Effector memory CD8-positive, alpha-beta T cell (primary cell): ENCODE data around the gene MYBPC3.
"Not testable (repeated sequence)": the region's sequence is repeated elsewhere in the genome, so short reads cannot be mapped to it uniquely, and the experiment has no call there.

ENCODE experiments used
- ATAC-seq: fragments of 150-1000 bp; cut with Tn5 transposase; replicated peaks from 2 replicates; pipeline ENCODE4 v1.10.0; 2021; ENCODE audit warnings: mild to moderate bottlenecking, moderate library complexity
- DNase-seq, 3 experiments: peaks; one replicate each; pipeline ENCODE4 v3.0.0; 2021
- H3K27ac Mint-ChIP-seq, 2 donors: one replicate each; pipeline ENCODE4 v1.8.0; 2022; ENCODE audit warnings: mild to moderate bottlenecking in 2 of 2, mixed read lengths in 2 of 2, moderate library complexity in 2 of 2
- H3K27me3 Mint-ChIP-seq, 2 donors: one replicate each; pipeline ENCODE4 v1.8.0; 2022; ENCODE audit warnings: mixed read lengths in 2 of 2
- H3K36me3 Mint-ChIP-seq: one replicate; pipeline ENCODE4 v1.8.0; 2022; ENCODE audit warnings: mild to moderate bottlenecking, moderate library complexity, mixed read lengths; ENCODE audit not compliant: insufficient read depth
- H3K4me1 Mint-ChIP-seq, 2 donors: one replicate each; pipeline ENCODE4 v1.8.0; 2022; ENCODE audit warnings: low read depth in 2 of 2, mixed read lengths in 2 of 2
- H3K4me3 Mint-ChIP-seq, 2 donors: one replicate each; pipeline ENCODE4 v1.8.0; 2022; ENCODE audit warnings: mild to moderate bottlenecking in 2 of 2, mixed read lengths in 2 of 2, moderate library complexity in 2 of 2
- H3K9me3 Mint-ChIP-seq, 2 donors: one replicate each; pipeline ENCODE4 v1.8.0; 2022; ENCODE audit warnings: mixed read lengths in 2 of 2

Gene MYBPC3

DNA sequence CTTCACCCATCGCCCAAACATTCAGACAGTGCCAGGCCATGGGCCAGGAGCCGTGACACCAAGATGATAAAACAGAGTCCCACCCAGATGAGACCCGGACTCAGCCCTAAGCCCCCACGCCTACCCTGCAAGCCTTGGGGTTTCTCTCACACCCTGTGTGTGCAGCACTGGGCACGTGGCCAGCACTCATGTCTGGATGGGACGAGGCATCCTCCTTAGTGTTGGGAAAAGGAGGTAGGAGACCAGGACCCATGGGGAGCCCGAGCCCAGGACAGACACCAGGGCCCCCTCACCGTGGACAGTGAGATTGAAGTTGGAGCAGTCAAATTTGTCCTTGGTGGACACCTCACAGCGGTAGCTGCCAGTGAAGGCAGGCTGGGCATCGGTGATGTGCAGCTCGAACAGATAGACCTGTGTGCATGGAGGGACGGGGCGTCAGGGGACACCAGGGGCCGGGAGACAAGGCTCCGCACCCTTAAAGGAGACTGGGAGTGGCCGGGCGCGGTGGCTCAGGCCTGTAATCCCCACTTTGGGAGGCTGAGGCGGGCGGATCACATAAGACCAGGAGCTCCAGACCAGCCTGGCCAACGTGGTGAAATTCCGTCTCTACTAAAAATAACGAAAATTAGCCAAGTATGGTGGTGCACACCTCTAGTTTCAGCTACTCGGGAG, 4.2 kb downstream of the MYBPC3 start:
- H3K27me3 Mint-ChIP-seq = peaks cover 0 to 5% of the 10 kb centered on the region in 2 donors
- no peak for DNase-seq
- H3K9me3 Mint-ChIP-seq = no peaks in the 10 kb centered on the region
- H3K4me3 Mint-ChIP-seq = no peak overlapping the region
- no peak overlapping the region for H3K27ac Mint-ChIP-seq
- ATAC-seq = no peak
- peaks cover 0 to 5% of the 10 kb centered on the region in 2 donors for H3K4me1 Mint-ChIP-seq
- H3K36me3 Mint-ChIP-seq = peaks cover 3% of the 10 kb centered on the region

- Mint-ChIP-seq H3K27ac (no peak overlapping the region), H3K4me3 (no peak overlapping the region), H3K36me3 (peaks cover 3% of the 10 kb centered on the region), H3K4me1 (peaks cover 0 to 5% of the 10 kb centered on the region in 2 donors), H3K9me3 (no peaks in the 10 kb centered on the region), H3K27me3 (no peaks in the 10 kb centered on the region)
- DNase-seq (no peak), ATAC-seq (no peak)
Observed at GRCh38 chr11:47347137-47347536, 5.4 kb downstream of the MYBPC3 start.

GRCh38 chr11:47345890-47346563, 6.5 kb downstream of the MYBPC3 start:
- Mint-ChIP-seq H3K4me1 (peaks cover 0 to 5% of the 10 kb centered on the region in 2 donors), H3K9me3 (no peaks in the 10 kb centered on the region), H3K36me3 (peaks cover 3% of the 10 kb centered on the region), H3K27ac (no peak overlapping the region), H3K27me3 (no peaks in the 10 kb centered on the region), H3K4me3 (no peak overlapping the region)
- DNase-seq (no peak), ATAC-seq (no peak)

DNA sequence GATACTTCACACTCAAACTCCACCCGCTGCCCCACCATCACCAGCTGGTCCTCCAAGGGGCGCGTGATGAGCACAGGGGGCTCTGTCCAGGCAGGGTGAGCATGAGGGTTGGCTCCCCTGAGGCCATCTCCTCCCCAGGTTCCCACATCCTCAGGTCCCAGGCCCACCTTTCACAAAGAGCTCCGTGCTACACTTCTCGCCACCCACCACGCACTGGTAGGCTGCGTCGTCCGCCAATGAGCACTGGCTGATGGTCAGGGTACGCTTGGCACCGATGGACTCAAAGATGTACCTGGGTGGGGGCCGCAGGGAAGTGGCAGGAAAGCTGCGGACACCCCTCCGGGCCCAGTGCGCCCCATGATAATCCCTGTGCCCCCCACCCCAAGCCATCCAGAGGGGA, 9.6 kb downstream of the MYBPC3 start:
- no peaks in the 10 kb centered on the region for H3K27me3 Mint-ChIP-seq
- ATAC-seq (no peak), DNase-seq (no peak)
- H3K9me3 Mint-ChIP-seq = no peaks in the 10 kb centered on the region
- no peak overlapping the region for H3K4me3 Mint-ChIP-seq
- H3K36me3 Mint-ChIP-seq = peaks cover 3% of the 10 kb centered on the region
- no peaks in the 10 kb centered on the region for H3K4me1 Mint-ChIP-seq
- H3K27ac Mint-ChIP-seq = no peak overlapping the region

DNA sequence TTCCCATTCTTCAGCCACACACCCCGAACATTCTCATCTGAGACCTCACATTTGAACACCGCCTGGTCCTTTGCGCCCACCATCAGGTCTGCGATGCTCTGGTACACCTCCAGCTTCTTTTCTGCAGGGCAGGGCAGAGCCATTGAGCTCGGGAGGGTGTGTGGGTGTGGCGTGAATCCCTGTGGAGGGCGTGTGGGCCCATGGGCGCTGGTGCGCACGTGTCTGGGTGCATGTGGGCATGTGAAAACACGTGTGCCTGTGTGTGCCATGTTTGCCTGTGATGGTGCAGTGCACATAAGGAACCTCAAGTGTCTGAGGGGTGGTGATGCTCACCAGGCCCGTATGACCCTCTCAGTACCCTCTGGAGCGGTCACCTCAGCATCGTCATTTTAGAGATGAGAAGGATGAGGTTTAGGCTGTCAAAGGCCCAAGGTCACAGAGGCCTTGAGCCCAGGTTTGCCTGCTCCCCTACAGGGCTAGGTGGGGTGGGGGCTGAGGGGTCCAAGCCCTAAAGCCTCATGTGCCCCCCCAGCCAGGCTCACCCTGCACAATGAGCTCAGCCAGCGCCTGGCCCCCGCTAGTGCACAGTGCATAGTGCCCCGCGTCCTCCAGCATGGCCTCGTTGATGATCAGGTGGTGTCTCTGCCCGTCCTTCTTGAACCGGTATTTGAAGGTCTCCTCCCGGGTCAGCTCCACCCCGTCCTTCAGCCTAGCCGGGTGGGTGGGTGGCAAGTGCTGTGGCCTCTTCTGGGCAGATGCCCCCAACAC, 10.3 kb downstream of the MYBPC3 start:
- Mint-ChIP-seq H3K4me1 (no peaks in the 10 kb centered on the region), H3K27ac (no peak overlapping the region), H3K4me3 (no peak overlapping the region), H3K9me3 (no peaks in the 10 kb centered on the region), H3K36me3 (peaks cover 6% of the 10 kb centered on the region), H3K27me3 (no peaks in the 10 kb centered on the region)
- DNase-seq (no peak), ATAC-seq (no peak)

- Mint-ChIP-seq H3K9me3 (no peaks in the 10 kb centered on the region), H3K27ac (no peak overlapping the region), H3K36me3 (peaks cover 6% of the 10 kb centered on the region), H3K27me3 (no peaks in the 10 kb centered on the region), H3K4me3 (no peak overlapping the region), H3K4me1 (no peaks in the 10 kb centered on the region)
- DNase-seq = no peak
- ATAC-seq = no peak
Observed at GRCh38 chr11:47340980-47341775, 11.3 kb downstream of the MYBPC3 start.

- DNase-seq (no peak), ATAC-seq (no peak)
- Mint-ChIP-seq H3K27ac (no peak overlapping the region), H3K27me3 (no peaks in the 10 kb centered on the region), H3K4me3 (no peak overlapping the region), H3K4me1 (no peaks in the 10 kb centered on the region), H3K9me3 (no peaks in the 10 kb centered on the region), H3K36me3 (peaks cover 6% of the 10 kb centered on the region)
Observed at GRCh38 chr11:47340010-47340409, 12.5 kb downstream of the MYBPC3 start.

GRCh38 chr11:47338396-47339241, 13.9 kb downstream of the MYBPC3 start:
- H3K36me3 Mint-ChIP-seq = peaks cover 3% of the 10 kb centered on the region
- H3K27ac Mint-ChIP-seq = peak overlapping the region in 1 of 2 donors; percentile 45
- no peak for DNase-seq
- no peak for ATAC-seq
- no peaks in the 10 kb centered on the region for H3K27me3 Mint-ChIP-seq
- no peaks in the 10 kb centered on the region for H3K4me1 Mint-ChIP-seq
- no peak overlapping the region for H3K4me3 Mint-ChIP-seq
- no peaks in the 10 kb centered on the region for H3K9me3 Mint-ChIP-seq

- Mint-ChIP-seq H3K36me3 (peaks cover 5% of the 10 kb centered on the region), H3K4me3 (no peak overlapping the region), H3K27me3 (no peaks in the 10 kb centered on the region), H3K9me3 (no peaks in the 10 kb centered on the region), H3K4me1 (no peaks in the 10 kb centered on the region), H3K27ac (no peak overlapping the region)
- DNase-seq (no peak), ATAC-seq (no peak)
Observed at GRCh38 chr11:47337229-47337924, 15.1 kb downstream of the MYBPC3 start.

DNA sequence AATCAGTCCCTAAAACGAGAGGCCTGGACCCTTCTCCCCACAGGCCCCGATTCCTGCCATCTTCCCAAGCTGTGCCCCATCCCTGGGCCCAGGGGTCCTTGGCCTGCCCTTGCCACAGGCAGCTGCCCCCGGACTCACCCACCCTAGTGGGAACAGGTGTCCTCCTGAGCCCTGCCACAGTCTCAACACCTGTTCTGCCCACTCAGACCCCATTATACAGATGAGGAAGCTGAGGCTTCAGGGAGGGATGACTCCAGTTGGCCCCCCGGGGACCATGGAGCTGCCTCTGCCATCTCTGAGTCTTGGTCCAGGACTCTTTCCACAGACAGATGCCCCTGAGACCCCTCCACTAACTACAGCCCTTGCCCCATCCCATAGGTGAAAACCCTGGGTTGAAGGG, 15.9 kb downstream of the MYBPC3 start:
- ATAC-seq (no peak), DNase-seq (no peak)
- Mint-ChIP-seq H3K4me1 (no peaks in the 10 kb centered on the region), H3K27ac (no peak overlapping the region), H3K4me3 (no peak overlapping the region), H3K27me3 (no peaks in the 10 kb centered on the region), H3K9me3 (no peaks in the 10 kb centered on the region), H3K36me3 (peaks cover 9% of the 10 kb centered on the region)

GRCh38 chr11:47335733-47336132, 16.8 kb downstream of the MYBPC3 start:
- H3K36me3 Mint-ChIP-seq = peaks cover 9% of the 10 kb centered on the region
- no peak overlapping the region for H3K4me3 Mint-ChIP-seq
- no peak overlapping the region for H3K27ac Mint-ChIP-seq
- no peaks in the 10 kb centered on the region for H3K4me1 Mint-ChIP-seq
- no peaks in the 10 kb centered on the region for H3K27me3 Mint-ChIP-seq
- ATAC-seq (no peak), DNase-seq (no peak)
- no peaks in the 10 kb centered on the region for H3K9me3 Mint-ChIP-seq

DNA sequence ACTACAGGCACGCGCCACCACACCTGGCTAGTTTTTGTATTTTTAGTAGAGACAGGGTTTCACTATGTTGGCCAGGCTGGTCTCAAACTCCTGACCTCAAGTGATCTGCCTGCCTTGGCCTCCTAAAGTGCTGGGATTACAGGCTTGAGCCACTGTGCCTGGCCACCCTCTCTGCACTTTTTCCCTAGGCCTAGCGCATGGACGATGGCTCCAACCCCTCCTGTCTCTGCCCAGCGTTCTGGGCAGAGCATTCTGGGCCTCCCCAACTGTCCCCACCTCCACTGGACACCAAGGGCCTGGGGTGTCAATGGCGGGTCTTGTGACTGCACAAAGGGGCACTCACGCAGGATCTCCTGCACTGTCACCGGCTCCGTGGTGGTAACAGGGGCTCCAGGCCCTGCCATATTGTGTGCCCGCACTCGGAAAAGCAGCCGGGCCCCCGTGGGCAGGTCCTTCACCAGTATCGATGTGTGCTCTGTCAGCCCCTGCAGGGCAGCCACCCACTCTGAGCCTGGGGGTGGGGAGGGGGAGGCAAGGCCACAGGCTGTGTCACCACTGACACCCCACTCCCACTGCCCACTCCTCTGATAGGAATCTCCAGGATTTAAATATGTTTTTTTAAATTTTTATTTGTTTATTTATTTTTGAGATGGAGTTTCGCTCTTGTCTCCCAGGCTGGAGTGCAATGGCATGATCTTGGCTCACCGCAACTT, 17.6 kb downstream of the MYBPC3 start:
- H3K36me3 Mint-ChIP-seq, DNase-seq, ATAC-seq, H3K4me3 Mint-ChIP-seq, H3K9me3 Mint-ChIP-seq, H3K27me3 Mint-ChIP-seq, H3K4me1 Mint-ChIP-seq: not testable (repeated sequence)
- H3K27ac Mint-ChIP-seq = peak overlapping the region in 1 of 2 donors; percentile 38
